ENCODE results near the gene SMIM38.
"Not testable (repeated sequence)": the region's sequence is repeated elsewhere in the genome, so short reads cannot be mapped to it uniquely, and the experiment has no call there.

Gene SMIM38

DNA sequence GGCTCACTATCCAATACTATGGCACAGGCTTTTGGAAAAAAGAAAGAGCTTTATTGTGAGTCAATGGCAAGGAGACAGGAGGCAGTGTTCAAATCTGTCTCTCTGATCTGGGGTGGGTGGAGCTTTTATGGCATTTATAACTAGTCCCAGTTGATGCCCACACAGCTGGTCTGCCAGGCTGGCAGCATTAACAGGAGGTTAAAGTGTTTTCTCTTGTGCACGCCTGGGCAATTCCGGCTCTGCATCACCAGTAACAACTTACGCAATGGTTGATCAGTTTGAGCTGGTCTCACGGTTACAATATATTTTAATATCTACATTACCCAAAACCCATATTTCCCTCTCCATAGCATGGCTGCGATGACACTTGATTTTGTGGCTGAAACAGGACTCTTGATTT lies 15.1 kb upstream of the SMIM38 start:
- no peak for TF ChIP-seq ZNF274 (IDR thresholded peaks at IDR 0.05; ENCODE audit: low read depth, low read length)
- no peak overlapping the region for H3K4me3 ChIP-seq (ENCODE audit: low read length)

DNA sequence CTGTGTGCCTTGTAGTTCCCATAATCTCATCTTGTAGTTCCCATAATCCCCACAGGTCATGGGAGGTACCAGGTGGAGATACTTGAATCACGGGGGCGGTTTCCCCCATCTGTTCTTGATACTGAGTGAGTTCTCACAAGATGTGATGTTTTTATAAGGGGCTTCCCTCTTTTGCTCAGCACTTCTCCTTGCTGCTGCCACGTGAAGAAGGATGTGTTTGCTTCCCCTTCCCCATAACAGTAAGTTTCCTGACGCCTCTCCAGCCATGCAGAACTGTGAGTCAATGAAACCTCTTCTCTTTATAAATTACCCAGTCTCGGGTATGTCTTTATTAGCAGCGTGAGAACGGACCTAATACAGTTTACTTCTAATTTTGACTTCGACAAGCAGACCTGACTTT lies 14.0 kb upstream of the SMIM38 start:
- no peak overlapping the region for H3K4me3 ChIP-seq (ENCODE audit: low read length)
- TF ChIP-seq ZNF274 (IDR thresholded peaks at IDR 0.05; ENCODE audit: low read depth, low read length), result no peak

DNA sequence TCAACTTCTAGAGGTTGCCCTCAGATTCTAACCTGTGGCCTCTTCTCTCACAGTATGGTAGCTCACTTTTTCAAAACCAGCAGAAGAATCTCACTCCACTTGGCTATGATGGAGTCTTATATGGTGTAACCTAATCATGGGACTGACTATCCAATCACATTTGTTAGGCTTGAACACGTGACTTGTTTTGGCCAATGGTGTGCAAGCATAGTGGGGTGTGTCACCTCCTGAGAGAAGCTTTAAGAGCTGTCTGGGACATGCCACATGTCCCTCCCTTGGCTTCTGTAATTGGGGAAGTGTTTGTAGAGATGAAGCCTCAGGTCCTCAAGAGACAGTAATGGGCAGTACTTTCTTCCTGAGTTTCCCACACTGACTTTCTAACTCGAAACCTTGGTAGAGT lies 12.8 kb upstream of the SMIM38 start:
- H3K4me3 ChIP-seq (ENCODE audit: low read length), result no peak overlapping the region
- TF ChIP-seq ZNF274 (IDR thresholded peaks at IDR 0.05; ENCODE audit: low read depth, low read length), result no peak

DNA sequence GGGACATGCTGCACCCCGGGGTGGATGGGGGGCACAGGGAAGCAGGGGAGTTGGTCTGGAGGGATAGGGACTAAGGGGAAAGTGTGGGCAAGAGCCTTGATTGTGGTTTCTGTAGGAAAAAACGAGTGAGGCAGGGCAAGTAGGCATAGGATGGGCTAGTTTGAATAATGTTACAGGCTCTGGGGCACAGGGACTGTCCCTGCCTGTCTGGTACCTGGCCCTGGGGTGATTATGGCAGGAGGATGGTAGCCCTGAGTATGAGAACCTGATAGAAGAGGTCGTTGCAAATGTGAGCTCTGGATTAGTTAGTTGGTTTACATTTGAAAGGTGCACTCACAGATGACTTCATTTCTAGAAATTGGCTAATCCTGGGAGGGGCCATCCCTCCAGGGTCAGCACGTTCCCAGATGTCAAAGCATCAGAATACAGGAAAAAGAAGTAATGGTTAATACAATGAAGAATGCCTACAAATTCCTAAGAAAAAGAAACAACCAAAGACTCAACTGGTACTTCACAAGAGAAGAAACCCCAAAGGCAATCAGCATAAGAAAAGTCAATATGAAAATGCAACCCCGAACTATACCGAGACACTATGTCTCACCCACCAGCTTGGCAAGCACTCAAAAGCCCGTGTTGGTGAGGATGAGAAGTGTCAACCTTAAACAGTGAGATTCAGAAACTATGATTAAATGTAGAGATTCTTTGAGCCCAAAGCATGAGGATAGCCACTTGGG lies 11.3 kb upstream of the SMIM38 start:
- H3K4me3 ChIP-seq (ENCODE audit: low read length), result no peak overlapping the region
- TF ChIP-seq ZNF274 (IDR thresholded peaks at IDR 0.05; ENCODE audit: low read depth, low read length), result no peak

DNA sequence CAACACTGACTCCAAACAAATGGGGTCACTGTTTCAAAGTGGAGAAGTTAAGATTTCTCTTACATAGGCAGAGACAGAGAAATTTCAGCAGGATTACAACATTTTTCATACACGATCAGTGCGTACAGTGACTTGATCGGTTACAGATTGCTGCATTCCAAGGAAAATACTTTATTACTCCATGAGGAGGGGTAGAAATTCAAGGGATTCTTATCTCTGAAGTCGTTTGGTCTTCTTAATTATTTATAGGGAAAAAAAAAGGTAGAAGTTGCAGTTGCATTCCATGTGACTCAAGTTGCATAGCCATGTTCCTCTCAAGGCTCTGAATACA lies 10.7 kb upstream of the SMIM38 start:
- no peak for TF ChIP-seq ZNF274 (IDR thresholded peaks at IDR 0.05; ENCODE audit: low read depth, low read length)
- H3K4me3 ChIP-seq (ENCODE audit: low read length), result no peak overlapping the region

DNA sequence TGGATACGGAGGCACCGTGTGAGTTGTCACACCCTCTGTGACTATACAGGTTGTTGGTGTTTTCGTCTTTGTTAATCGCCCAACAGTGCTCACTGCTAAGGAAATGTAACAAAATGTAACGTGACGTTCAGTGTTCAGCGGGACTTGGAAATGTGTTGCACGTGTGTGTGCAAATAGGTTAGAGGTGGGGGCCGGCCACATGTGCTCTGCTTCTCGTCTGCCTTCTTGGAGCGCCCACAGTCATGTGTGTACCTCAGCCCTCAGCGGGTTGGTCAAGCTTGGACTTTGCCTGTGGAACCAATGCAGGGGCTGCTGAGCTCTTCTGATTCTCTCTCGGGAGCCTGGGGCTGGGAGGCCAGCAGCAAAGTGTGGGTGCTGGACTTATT lies 7.4 kb upstream of the SMIM38 start:
- TF ChIP-seq ZNF274 (IDR thresholded peaks at IDR 0.05; ENCODE audit: low read depth, low read length), result no peak

DNA sequence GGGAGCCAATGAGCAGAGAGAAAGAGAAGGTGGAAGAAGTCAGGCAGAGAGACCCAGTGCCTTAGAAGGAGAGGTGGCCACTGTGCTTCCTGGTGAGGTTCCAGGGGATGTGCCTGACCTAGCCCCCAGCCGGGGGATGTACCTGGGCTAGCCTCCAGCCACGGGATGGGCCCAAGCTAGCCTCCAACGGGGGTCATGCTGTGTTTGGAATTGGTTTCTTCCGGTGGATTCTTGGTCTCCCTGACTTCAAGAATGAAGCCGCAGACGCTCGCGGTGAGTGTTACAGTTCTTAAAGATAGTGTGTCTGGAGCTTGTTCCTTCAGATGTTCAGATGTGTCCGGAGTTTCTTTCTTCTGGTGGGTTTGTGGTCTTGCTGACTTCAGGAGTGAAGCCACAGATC lies 6.9 kb upstream of the SMIM38 start:
- TF ChIP-seq ZNF274 (IDR thresholded peaks at IDR 0.05; ENCODE audit: low read depth, low read length), result no peak
- H3K4me3 ChIP-seq (ENCODE audit: low read length), result no peak overlapping the region

More for the DNA sequence above, 7.4 kb upstream of the SMIM38 start:
- H3K4me3 ChIP-seq (ENCODE audit: low read length), result no peak overlapping the region

DNA sequence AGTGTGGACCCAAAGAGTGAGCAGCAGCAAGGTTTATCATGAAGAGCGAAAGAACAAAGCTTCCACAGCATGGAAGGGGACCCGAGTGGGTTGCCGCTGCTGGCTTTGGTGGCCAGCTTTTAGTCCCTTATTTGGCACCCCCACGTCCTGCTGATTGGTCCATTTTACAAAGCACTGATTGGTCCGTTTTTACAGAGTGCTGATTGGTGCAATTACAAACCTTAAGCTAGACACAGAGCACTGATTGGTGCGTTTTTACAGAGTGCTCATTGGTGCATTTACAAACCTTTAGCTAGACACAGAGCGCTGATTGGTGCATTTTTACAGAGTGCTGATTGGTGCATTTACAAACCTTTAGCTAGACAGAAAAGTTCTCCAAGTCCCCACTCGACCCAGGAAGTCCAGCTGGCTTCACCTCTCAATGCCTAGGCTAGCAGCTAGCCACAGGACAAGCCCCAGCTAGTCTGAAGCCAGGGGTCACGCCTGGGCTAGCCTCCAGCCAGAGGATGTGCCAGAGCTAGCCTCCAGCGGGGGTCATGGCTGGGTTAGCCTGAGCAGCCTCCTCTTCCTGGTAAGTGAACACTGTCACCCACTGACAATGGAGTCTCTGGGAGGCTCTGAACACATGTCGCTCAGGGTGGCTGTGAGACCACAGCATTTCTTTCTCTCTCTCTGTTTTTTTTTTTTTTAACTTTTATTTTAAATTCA lies 6.2 kb upstream of the SMIM38 start:
- H3K4me3 ChIP-seq (ENCODE audit: low read length), result not testable (repeated sequence)

DNA sequence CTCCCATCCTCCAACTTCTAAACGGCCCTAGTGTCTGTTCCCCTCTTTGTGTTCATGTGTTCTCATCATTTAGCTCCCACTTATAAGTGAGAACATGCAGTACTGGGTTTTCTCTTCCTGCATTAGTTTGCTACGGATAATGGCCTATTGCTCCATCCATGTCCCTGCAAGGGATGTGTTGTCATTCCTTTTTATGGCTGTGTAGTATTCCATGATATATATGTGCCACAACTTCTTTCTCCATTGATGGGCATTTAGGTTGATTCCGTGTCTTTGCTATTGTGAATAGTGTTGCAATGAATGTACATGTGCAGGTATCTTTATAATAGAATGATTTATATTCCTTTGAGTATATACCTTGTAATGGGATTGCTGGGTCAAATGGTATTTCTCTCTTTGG lies 5.6 kb upstream of the SMIM38 start:
- no peak for TF ChIP-seq ZNF274 (IDR thresholded peaks at IDR 0.05; ENCODE audit: low read depth, low read length)

DNA sequence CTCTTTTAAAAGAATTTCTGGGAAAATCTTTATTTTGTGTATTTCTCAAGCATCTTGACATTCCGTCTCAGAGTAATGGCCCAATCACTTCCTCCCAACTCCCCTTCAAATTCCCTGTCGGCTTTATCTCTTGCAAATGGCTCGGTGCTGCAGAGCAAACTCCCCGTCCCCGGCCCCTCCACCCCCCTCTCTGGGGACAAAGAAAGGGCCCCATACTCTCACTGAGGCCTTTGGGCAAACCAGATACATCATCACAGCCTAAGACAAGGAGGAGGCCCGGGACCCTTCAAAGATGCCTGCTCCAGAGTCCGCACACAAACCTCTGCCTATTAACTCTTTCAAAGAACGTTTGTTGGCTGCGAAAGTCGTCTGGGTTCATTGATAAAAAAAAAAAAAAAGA lies 3.9 kb upstream of the SMIM38 start:
- no peak overlapping the region for H3K4me3 ChIP-seq (ENCODE audit: low read length)
- TF ChIP-seq ZNF274 (IDR thresholded peaks at IDR 0.05; ENCODE audit: low read depth, low read length), result no peak

More for the DNA sequence above, 5.6 kb upstream of the SMIM38 start:
- H3K4me3 ChIP-seq (ENCODE audit: low read length), result no peak overlapping the region

DNA sequence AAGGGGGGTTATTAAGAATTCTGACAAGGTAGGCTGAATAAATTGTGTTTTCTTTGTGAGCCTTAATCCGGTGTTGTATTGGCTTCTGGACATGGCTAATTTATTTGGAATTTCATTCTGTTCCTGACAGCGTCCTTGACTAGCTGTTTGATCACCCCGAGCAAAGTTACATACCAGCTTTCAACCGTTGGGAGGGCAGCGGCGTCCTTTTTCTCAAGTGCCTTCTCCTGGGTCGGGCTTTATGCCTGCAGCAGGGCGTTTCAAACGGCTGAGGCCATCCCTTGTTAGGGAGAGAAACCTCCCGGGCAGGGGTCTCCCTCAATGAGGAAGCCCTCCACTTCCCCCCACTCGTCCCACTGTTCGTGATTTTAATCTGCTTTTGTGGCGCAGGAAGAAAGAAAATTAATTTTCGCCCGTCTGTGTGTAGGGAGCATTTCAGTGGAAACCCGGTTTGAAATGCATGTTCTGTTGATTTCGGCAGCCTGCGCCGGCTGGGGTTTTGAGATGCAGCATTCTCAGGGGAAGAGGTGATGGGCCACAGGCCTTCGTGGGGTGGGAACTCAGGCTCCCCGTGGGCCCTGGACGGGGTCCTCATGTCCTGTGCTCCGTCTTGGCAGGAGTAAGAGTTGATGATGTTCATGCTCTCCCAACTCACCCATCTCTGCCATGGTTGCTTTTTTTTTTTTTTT lies 2.9 kb upstream of the SMIM38 start:
- no peak overlapping the region for H3K4me3 ChIP-seq (ENCODE audit: low read length)
- TF ChIP-seq ZNF274 (IDR thresholded peaks at IDR 0.05; ENCODE audit: low read depth, low read length), result no peak

DNA sequence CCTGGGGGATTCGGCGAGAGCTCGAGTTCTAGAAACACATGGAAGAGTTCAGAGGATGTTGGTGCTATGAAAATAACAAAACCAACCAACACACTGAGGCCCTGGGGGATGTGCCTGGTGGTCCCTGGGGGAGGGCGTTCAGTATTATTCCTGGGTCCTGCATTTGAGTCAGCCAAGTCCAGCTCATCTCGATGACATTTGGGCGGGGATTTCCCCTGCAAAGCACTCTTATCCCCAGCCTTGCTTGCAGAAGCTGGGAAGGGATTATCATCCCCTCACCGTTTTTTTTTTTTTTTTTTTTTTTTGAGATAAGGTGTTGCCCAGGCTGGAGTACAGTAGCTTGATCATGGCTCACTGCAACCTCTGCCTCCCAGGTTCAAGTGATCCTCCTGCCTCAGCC lies 2.1 kb upstream of the SMIM38 start:
- no peak for TF ChIP-seq ZNF274 (IDR thresholded peaks at IDR 0.05; ENCODE audit: low read depth, low read length)
- H3K4me3 ChIP-seq (ENCODE audit: low read length), result no peak overlapping the region

DNA sequence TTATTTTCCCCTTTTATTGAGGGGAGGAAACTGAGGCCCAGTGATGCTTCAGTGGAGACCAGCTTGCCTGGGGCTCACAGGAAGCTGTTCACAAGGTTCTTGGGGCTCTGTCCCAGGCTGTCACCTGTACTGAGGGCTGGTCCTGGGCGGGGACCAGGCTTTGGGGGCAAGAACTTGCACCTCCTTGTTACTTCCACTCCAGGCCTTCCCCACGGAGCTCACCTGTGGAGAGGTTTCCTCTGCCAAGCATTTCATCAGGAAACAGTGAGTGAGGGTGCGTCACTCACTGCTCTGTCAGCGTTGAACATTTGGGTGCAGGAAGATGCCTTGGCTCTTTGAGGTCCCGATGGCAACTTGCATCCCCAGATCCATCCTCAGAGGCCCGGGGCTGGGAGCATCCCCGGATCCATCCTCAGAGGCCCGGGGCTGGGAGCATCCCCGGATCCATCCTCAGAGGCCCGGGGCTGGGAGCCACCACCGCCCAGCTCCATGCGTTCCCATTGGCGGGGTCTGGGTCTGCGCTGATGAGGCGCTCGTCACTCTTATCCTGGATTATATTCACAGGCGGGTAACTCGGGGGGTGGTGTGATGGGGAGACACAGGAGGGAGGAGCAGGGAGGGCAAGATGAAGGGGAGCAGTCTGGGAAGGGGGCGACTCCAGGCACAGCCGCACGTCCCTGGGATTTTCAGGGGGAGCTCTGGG lies 1.4 kb upstream of the SMIM38 start:
- TF ChIP-seq ZNF274 (IDR thresholded peaks at IDR 0.05; ENCODE audit: low read depth, low read length), result no peak
- no peak overlapping the region for H3K4me3 ChIP-seq (ENCODE audit: low read length)

DNA sequence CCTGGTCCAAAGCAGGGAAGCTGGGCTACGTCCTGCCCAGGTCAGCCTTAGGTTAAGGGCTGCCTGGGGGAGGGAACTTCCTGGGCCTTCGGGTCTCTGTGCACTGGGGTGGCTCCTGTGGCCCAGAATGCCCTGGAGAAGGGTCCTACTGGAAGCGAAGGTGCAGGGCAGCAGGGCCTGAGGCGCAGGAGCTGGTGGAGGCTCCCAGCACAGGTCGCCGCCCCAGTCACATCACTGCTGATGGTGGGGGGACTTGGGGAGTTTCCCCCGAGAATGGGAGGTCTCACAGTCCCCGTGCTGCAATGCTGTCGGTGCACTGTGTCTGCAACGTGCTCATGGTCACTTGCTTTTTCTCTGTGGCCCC lies 815 bp upstream of the SMIM38 start:
- H3K4me3 ChIP-seq (ENCODE audit: low read length), result no peak overlapping the region
- TF ChIP-seq ZNF274 (IDR thresholded peaks at IDR 0.05; ENCODE audit: low read depth, low read length), result no peak

DNA sequence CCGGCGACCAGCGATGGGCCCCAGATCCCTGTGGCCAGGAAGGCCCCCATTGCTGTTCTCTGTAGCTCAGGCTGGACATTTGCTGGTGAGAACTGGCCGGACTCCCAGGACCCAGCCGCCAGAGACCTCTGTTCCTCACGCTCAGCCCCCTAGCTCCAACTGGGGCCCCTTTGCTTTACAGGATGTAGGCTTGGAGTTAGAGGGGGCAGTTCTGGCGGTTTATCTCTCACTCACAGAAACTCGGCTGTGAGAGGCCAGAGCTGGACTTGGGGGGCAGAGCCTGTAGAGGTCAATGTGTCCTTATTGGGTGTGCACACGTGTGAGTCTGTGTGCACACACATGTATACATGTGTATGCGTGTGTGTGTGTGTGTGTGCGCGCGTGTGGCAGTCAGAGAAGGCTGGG lies 502 bp downstream of the SMIM38 start:
- no peak for TF ChIP-seq ZNF274 (IDR thresholded peaks at IDR 0.05; ENCODE audit: low read depth, low read length)
- no peak overlapping the region for H3K4me3 ChIP-seq (ENCODE audit: low read length)
